Natural killer cell (primary cell): ENCODE measurements around the gene SLC12A7. TPM values are rescaled to one million over a fixed set of nuclear protein-coding genes. Genes with fewer than 3 reads are reported as not detected.
"Not testable (repeated sequence)": the region's sequence is repeated elsewhere in the genome, so short reads cannot be mapped to it uniquely, and the experiment has no call there.

ENCODE experiments used
- ATAC-seq, 3 donors: fragments of 150-1000 bp in 2 of 3; fragments of 200-7000 bp in 1 of 3; cut with Tn5 transposase; 1 replicate in 1 of 3; 2 replicates in 2 of 3; pipeline ENCODE4 v1.10.0; 2021; ENCODE audit warnings: mild to moderate bottlenecking in 2 of 3, moderate library complexity in 2 of 3
- DNase-seq, 2 donors: peaks; one replicate each; pipeline versions ENCODE4 v3.0.0 to v3.0.0-alpha.2; 2013 to 2021; ENCODE audit warnings: mixed read lengths in 1 of 2
- H3K27ac ChIP-seq: one replicate; pipeline ENCODE4 v1.5.1; 2013; ENCODE audit warnings: mild to moderate bottlenecking, low read length
- H3K27me3 ChIP-seq: one replicate; pipeline ENCODE4 v1.6.1; 2013; ENCODE audit warnings: low read length; ENCODE audit not compliant: control insufficient read depth, insufficient read depth
- H3K36me3 ChIP-seq: one replicate; pipeline ENCODE4 v1.6.1; 2013; ENCODE audit warnings: low read length; ENCODE audit not compliant: control insufficient read depth, insufficient read depth
- H3K4me1 ChIP-seq: one replicate; pipeline ENCODE4 v1.6.1; 2013; ENCODE audit warnings: low read length; ENCODE audit not compliant: control insufficient read depth, insufficient read depth
- H3K4me3 ChIP-seq: one replicate; pipeline ENCODE4 v1.5.1; 2013; ENCODE audit warnings: low read length
- H3K9me3 ChIP-seq: one replicate; pipeline ENCODE4 v1.6.1; 2013; ENCODE audit warnings: low read length; ENCODE audit not compliant: control insufficient read depth, insufficient read depth
- H3K27ac Mint-ChIP-seq, 2 donors: one replicate each; pipeline ENCODE4 v1.8.0; 2022; ENCODE audit warnings: mild to moderate bottlenecking in 2 of 2, mixed read lengths in 2 of 2, moderate library complexity in 1 of 2
- H3K27me3 Mint-ChIP-seq, 2 donors: one replicate each; pipeline ENCODE4 v1.8.0; 2022; ENCODE audit warnings: low read depth in 2 of 2, mixed read lengths in 2 of 2
- H3K36me3 Mint-ChIP-seq: one replicate; pipeline ENCODE4 v1.8.0; 2022; ENCODE audit warnings: mixed read lengths
- H3K4me1 Mint-ChIP-seq, 2 donors: one replicate each; pipeline ENCODE4 v1.8.0; 2022; ENCODE audit warnings: mixed read lengths in 2 of 2
- H3K4me3 Mint-ChIP-seq: one replicate; pipeline ENCODE4 v1.8.0; 2022; ENCODE audit warnings: mild to moderate bottlenecking, moderate library complexity, mixed read lengths
- H3K9me3 Mint-ChIP-seq, 2 donors: one replicate each; pipeline ENCODE4 v1.8.0; 2022; ENCODE audit warnings: mixed read lengths in 2 of 2
- CTCF ChIP-seq: fragments of 200-600 bp; IDR thresholded peaks from one replicate; pipeline ENCODE4 v1.8.0; 2022; ENCODE audit warnings: antibody characterized with exemption
- WGBS: methylation state at CpG from one replicate; pipeline ENCODE4 v1.1.7; 2013; ENCODE audit warnings: missing lambda C conversion rate; ENCODE audit not compliant: insufficient coverage; 5-methylcytosine and 5-hydroxymethylcytosine counted together
- intact Hi-C: fragments of 100-400 bp; cut with micrococcal nuclease; formaldehyde crosslinking; loops from one replicate; pipeline ENCODE4 v1.14.2; 2022
- total RNA-seq, 4 donors: library from RNA; stranded (reverse); fragments of 120-200 nt in 1 of 4; gene quantifications; one replicate each; pipeline versions ENCODE4 v1.2.3 to v1.2.4, GENCODE V29; 2013 to 2022

SLC12A7 gene
- total RNA-seq, 3 donors from 2014 or later (not counting 1 experiment from before 2014, with no cell fraction given) = 53.2 to 92.5 (median 81.3) TPM

GRCh38 chr5:1063661-1064382, 48.0 kb downstream of the SLC12A7 start:
- Mint-ChIP-seq H3K4me3 (no peak overlapping the region), H3K4me1 (no peaks in the 10 kb centered on the region), H3K27me3 (no peaks in the 10 kb centered on the region), H3K27ac (no peak overlapping the region), H3K36me3 (no peaks in the 10 kb centered on the region), H3K9me3 (no peaks in the 10 kb centered on the region)
- DNase-seq = no peak
- no peak for ATAC-seq
- Histone ChIP-seq H3K36me3 (no peaks in the 10 kb centered on the region), H3K4me3 (no peak overlapping the region), H3K4me1 (no peaks in the 10 kb centered on the region), H3K9me3 (no peaks in the 10 kb centered on the region), H3K27ac (no peak overlapping the region), H3K27me3 (no peaks in the 10 kb centered on the region)
- WGBS = 95% methylated on average over 48 of the region's 56 CpGs
- TF ChIP-seq CTCF = no peak
- intact Hi-C loops = no loop called here

- no peak overlapping the region for H3K4me3 Mint-ChIP-seq
- TF ChIP-seq CTCF = no peak
- intact Hi-C loops = no loop called here
- Histone ChIP-seq H3K27ac (no peak overlapping the region), H3K4me1 (no peaks in the 10 kb centered on the region), H3K9me3 (no peaks in the 10 kb centered on the region), H3K27me3 (no peaks in the 10 kb centered on the region), H3K4me3 (no peak overlapping the region), H3K36me3 (no peaks in the 10 kb centered on the region)
- no peaks in the 10 kb centered on the region for H3K27me3 Mint-ChIP-seq
- no peaks in the 10 kb centered on the region for H3K4me1 Mint-ChIP-seq
- H3K36me3 Mint-ChIP-seq = no peaks in the 10 kb centered on the region
- WGBS = 93% methylated on average over 36 of the region's 36 CpGs
- DNase-seq (no peak), ATAC-seq (no peak)
- H3K27ac Mint-ChIP-seq = no peak overlapping the region
- no peaks in the 10 kb centered on the region for H3K9me3 Mint-ChIP-seq
Observed at GRCh38 chr5:1062761-1063568, 48.9 kb downstream of the SLC12A7 start.

GRCh38 chr5:1061916-1062315, 49.9 kb downstream of the SLC12A7 start:
- H3K36me3 ChIP-seq = peaks cover 3% of the 10 kb centered on the region
- 87% methylated on average over 10 of the region's 10 CpGs for WGBS
- DNase-seq = no peak

GRCh38 chr5:1061292-1061691, 50.6 kb downstream of the SLC12A7 start:
- H3K4me3 Mint-ChIP-seq, H3K36me3 ChIP-seq, H3K27ac Mint-ChIP-seq, intact Hi-C loops, H3K4me1 ChIP-seq, H3K27ac ChIP-seq, H3K27me3 Mint-ChIP-seq, DNase-seq, H3K27me3 ChIP-seq, H3K4me1 Mint-ChIP-seq, ATAC-seq, H3K9me3 Mint-ChIP-seq, H3K36me3 Mint-ChIP-seq, H3K4me3 ChIP-seq, H3K9me3 ChIP-seq: not testable (repeated sequence)
- WGBS = 91% methylated on average over 16 of the region's 43 CpGs

More at GRCh38 chr5:1061916-1062315, 49.9 kb downstream of the SLC12A7 start:
- intact Hi-C loops = no loop called here
- TF ChIP-seq CTCF = no peak
- Histone ChIP-seq H3K27me3 (no peaks in the 10 kb centered on the region), H3K9me3 (no peaks in the 10 kb centered on the region), H3K27ac (no peak overlapping the region), H3K4me3 (no peak overlapping the region), H3K4me1 (no peaks in the 10 kb centered on the region)
- Mint-ChIP-seq H3K4me3 (no peak overlapping the region), H3K27me3 (no peaks in the 10 kb centered on the region), H3K27ac (no peak overlapping the region), H3K4me1 (no peaks in the 10 kb centered on the region), H3K9me3 (no peaks in the 10 kb centered on the region), H3K36me3 (no peaks in the 10 kb centered on the region)
- ATAC-seq = no peak
